Transverse colon (tissue), 4 donors: Measurements from ENCODE around the gene TMEM222.

ENCODE experiments used
- POLR2AphosphoS5 ChIP-seq, 3 donors: sonication (generic); formaldehyde crosslinking; IDR thresholded peaks; one replicate each; pipeline ENCODE4 v1.6.1; 2016; ENCODE audit warnings: antibody characterized with exemption in 3 of 3
- TF ChIP-seq, protein P1 (sequence below), 5 experiments: fragments of 200-600 bp in 3 of 5; fragments of 450-650 bp in 2 of 5; sonication (generic) in 3 of 5; IDR thresholded peaks; 1 replicate in 2 of 5; 2 replicates in 3 of 5; pipeline ENCODE4 v1.5.1; 2016 to 2017; ENCODE audit warnings: antibody characterized with exemption in 5 of 5, inconsistent platforms in 3 of 5, mild to moderate bottlenecking in 2 of 5, moderate library complexity in 1 of 5

DNA sequence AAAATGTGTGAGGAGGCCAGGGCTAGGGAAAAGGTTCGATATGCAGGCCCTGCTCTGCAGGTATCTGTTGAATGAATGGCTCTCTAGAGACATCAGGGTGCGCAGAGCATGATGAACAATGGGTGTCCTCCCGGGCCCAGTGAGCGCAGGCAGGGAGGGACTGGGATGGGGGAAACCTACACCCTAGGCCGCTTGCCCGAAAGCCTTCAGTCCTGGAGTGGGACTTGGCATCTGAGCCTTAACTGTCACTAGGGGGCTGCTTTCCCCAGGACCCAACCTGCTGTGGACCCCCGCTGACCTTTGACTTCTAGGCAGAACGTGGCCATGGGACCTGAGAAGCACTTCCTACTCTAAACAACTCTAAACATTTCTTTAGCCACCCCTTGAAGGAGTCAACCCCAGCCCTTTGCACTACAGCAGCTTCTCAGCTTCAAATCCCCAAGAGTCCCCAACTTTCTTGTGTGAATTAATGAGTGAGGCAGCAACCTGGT lies 45.2 kb downstream of the TMEM222 start:
- no peak for TF ChIP-seq POLR2AphosphoS5 (IDR thresholded peaks at IDR 0.05)
- TF ChIP-seq, protein P1, sequence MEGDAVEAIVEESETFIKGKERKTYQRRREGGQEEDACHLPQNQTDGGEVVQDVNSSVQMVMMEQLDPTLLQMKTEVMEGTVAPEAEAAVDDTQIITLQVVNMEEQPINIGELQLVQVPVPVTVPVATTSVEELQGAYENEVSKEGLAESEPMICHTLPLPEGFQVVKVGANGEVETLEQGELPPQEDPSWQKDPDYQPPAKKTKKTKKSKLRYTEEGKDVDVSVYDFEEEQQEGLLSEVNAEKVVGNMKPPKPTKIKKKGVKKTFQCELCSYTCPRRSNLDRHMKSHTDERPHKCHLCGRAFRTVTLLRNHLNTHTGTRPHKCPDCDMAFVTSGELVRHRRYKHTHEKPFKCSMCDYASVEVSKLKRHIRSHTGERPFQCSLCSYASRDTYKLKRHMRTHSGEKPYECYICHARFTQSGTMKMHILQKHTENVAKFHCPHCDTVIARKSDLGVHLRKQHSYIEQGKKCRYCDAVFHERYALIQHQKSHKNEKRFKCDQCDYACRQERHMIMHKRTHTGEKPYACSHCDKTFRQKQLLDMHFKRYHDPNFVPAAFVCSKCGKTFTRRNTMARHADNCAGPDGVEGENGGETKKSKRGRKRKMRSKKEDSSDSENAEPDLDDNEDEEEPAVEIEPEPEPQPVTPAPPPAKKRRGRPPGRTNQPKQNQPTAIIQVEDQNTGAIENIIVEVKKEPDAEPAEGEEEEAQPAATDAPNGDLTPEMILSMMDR (IDR thresholded peaks at IDR 0.05): no peak
